Ammon's horn (tissue), 1 donor: ENCODE results near the gene TBC1D10A.
A peak's percentile ranks its signal among the peaks of the same experiment; 100 is the strongest.

Experiments used
- DNase-seq: peaks from one replicate; pipeline ENCODE4 v3.0.0-alpha.2; 2016; ENCODE audit warnings: low spot score

The TBC1D10A gene

DNA sequence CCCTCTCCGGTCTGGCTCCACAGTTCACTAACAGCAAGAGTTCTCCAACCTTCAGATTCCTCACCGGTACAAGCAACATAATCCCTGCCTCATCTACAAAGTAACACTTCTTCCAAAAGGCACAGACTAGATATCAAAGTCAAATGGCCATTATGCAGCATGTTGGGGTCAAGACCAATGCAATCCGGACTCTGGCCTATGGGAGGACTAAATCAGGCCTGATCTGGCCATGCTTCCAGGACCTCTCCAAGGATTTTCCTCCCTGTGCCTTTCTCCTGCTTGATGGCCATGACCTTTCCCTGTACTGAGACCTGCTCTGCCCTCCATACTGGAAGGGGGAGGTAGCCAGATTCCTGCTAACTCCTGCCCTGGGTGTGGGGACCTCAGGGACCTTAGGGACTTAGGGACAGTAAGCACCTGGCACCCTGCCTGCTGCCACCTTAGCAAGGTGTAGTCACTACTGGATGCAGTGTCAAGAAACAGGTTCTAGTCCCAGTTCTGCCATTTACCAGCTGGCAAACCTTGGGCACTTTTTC is 6.7 kb downstream of the TBC1D10A start:
- no peak for DNase-seq

DNA sequence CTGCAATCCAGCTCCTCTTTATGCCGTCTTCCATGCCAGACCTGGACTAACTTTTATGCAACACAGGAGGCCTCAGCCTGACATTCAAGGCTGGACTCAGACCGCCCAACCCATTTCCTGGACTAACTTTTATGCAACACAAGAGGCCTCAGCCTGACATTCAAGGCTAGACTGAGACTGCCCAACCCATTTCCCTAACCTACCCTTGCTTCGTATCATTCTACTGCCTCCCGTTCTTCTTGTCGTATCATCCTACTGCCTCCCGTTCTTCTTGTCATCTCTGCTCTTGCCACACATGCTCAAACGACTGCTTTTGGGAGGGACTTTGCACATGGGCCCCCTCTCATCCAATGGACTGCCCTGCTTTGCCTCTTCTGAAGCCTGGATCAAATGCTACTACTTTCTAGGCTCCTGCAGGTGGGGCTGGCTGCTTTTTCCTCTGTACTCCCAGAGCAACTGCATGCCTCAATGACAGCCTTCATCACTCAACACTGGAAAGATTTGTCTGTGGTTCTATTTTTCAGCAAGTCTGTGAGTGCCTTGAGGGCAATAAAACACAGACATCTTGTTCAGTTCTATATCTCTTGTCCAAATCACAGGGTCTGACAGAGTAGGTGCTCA is 7.8 kb downstream of the TBC1D10A start:
- no peak for DNase-seq

DNA sequence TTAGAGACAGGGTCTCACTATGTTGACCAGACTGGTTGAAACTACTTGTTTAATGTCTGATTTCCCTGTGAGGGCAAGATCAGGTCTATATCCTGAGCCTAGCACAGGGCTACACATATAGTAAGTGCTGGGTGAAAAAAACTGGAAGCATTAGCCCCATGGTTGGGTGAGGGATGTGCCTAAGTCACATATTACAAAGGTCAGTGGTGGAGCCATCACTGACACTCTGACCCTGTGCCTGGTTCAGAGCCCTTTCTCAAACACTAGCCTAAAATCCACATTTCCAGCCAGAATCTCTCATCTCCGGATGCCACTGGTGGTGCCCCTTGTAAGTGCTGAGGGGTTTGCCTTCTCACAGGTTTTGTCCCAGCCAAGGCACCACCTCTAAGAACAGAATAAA is 9.0 kb downstream of the TBC1D10A start:
- DNase-seq = no peak

DNA sequence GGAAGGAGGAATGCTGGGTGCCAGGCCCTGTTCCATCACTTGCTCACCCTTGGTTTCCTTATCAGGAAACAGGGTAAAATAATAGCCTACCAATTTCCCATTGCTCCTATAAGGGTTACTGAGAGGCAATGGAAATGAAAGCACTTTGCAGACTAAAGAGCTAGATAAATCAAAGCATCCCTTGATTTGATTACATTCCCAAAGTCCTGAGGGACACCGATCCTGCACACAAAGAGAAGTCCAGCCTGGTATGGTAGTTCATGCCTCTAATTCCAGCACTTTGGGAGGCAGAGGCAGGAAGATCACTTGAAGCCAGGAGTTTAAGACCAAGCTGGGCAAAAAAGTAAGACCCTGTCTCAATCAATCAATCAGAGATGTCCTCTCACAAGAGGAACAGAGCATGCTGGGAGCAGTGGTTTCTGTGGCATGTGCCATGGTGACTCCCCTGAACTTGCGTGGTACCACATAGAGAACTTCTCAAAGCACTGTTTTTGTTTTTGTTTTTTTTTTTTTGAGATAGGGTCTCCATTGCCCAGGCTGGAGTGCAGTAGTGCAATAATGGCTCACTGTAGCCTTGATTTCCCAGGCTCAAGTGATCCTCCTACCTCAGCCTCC is 10.7 kb downstream of the TBC1D10A start:
- DNase-seq = no peak

- DNase-seq = no peak
Observed at GRCh38 chr22:30314915-30315314, 11.8 kb downstream of the TBC1D10A start.

- no peak for DNase-seq
Observed at GRCh38 chr22:30313527-30314363, 13.0 kb downstream of the TBC1D10A start.

GRCh38 chr22:30312053-30312452 is 14.7 kb downstream of the TBC1D10A start:
- no peak for DNase-seq

- DNase-seq = peak; percentile 73
Observed at GRCh38 chr22:30310881-30311771, 15.6 kb downstream of the TBC1D10A start.

GRCh38 chr22:30309951-30310741 is 16.6 kb downstream of the TBC1D10A start:
- DNase-seq = peak; percentile 45

DNA sequence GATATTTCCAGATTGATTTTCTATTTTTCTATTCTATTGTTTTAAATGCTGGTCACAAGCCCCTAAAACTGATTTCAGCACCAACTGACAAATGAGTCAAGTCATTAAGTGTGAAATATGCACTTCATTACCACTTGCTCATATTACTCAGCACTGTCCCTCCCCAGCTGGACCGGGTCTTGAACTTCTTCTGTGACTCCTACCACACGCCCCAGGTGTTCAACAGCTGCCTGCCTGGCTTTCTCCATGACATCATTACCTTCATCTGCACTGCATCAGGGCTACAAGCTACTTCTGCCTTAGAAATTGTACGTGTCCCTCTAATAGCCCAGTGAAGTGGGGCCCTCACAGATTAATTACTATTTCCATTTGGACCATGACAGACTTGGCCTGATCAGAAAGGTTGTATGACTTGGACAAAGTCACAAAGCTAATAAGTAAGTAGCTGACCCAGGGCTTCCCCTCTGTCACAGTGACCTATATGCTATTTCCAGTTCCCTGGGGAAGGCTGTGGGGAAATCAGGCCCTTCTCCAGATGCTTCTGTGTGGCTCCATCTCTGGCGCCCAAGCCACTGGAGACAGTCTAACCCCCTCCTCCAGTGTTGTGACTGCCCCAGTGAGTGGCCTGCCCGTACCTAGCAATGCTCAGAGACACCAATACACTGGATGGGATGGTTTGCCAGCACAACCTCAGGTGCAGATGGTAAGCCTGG is 18.1 kb downstream of the TBC1D10A start:
- DNase-seq = no peak

DNA sequence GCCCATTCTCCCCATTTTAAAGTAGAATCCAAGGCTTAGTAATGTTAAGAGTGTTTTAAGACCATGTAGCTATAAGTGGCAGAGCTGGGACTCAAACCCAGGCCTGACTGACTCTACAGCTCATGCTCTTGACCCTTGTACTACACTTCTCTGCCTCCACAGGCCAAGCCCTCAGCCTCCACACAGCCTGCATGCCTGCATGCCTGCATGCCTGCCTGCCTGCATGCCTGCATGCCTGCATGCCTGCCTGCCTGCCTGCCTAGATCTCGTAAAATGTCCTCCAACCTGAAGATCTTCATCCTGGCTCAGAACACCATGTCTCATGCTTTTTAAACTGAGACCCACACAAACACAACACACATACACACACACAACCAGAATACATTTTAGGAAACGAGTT is 18.6 kb downstream of the TBC1D10A start:
- DNase-seq = no peak

DNA sequence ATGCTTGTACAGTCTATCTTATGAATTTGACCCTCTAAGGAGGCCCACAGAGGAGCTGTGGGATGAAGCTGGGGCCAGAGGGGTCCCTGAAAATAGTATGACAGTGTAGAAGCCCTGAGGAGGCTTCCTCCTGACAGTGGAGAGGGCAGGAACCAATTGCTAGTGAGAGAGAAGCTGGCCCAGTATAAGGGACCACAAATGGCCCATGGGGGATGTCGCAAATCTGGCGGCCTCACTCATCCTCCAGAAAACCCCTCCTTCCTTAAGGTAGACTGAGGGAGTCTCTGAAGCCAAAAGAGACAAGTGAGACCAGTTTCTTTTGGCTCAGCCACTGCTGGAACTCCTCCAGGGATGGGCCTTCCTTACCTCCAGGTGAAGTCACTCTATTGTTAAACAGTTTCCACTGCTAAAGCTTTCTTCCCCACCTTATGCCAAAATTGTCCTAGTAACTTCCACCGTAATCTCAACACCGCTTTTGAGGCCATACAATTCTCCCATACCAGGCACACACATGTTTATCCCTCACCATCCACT is 19.6 kb downstream of the TBC1D10A start:
- DNase-seq = no peak

- DNase-seq = no peak
Observed at GRCh38 chr22:30306627-30307011, 20.1 kb downstream of the TBC1D10A start.

- DNase-seq = no peak
Observed at GRCh38 chr22:30305906-30306626, 20.7 kb downstream of the TBC1D10A start.

DNA sequence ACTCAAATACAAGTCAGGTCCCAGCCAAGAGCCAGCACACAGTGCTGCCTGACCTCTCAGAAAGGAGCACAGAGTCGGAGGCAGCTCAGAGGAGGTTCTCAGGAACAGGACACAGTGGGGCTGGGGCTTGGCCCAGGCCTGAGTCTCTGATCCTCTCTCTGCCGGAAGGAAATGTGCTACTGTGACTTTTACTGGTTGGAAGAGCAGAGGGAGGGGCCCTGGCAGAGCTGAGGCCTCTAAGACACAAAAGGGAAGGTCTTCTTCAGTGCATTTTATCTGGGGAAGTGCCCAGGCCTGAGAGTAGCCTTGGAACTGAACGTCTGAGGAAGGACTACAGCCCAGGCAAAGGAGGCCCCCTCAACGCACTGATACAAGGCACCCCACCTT is 21.2 kb downstream of the TBC1D10A start:
- DNase-seq = peak; percentile 78

GRCh38 chr22:30304495-30305244 is 22.1 kb downstream of the TBC1D10A start:
- peak; percentile 47 for DNase-seq

- no peak for DNase-seq
Observed at GRCh38 chr22:30302810-30303138, 24.0 kb downstream of the TBC1D10A start.

GRCh38 chr22:30301995-30302809 is 24.5 kb downstream of the TBC1D10A start:
- peak; percentile 74 for DNase-seq
